Fibroblast of gingiva (primary cell): ENCODE data around the gene PRDM11.
"Not testable (repeated sequence)": the region's sequence is repeated elsewhere in the genome, so short reads cannot be mapped to it uniquely, and the experiment has no call there.

Experiments
- DNase-seq: peaks from one replicate; pipeline ENCODE4 v3.0.0-alpha.2; 2011; ENCODE audit warnings: low read depth

PRDM11 gene

DNA sequence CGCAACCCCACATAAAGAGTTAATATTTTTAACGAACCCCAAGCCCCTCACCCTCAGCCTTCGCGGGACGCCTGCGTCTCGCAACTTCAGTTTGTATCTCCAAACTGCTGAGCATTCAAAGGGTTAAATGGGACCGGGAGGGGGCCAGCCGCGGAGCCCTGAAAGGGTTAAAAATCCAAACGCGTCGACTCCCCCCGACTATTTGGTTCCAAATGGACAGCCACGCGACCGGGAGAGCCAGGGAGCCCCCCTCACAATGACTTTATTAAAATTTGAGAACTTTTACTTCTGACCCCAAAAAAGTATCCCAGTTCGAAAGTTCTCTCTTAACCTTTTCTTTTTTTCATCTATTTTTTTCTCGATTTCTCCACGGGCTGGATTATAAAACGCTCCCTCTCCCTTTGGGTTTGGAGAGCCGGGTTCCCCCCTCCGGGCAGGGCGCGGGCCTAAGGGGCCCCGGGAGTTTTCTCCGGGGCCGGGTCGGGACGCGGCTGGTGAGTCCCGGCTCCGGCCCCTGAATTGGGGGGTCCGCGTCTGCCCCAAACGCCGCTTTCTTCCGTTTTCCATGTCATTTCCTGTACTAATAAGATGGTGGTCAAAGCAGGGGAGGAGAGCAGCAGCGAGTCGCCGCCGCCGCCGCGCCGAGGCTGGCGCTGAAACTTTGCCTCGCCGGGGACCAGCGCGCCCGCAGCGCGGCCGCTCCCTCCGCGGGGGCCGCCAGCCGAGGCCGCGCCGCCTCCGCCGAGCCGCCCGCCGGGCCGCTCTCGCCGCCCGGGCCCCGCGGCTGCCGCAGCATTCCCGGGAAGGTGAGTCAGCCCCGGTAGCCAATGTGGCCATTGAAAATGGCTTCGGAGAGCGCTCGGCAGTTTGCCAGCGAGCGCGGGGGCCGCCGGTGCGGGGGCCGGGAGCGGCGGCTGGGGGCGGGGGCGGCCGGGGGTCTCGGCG is at the start of gene PRDM11:
PRDM11 (plus strand) TSS at position 568 of the 945 bp plus-strand sequence. CDS start 35,128 bp downstream, outside the sequence.
- DNase-seq, result peak; percentile 76

GRCh38 chr11:45097721-45098493 is 48.5 kb upstream of the PRDM11 start:
- DNase-seq, result peak; percentile 23

GRCh38 chr11:45098929-45099328 is 47.5 kb upstream of the PRDM11 start:
- no peak for DNase-seq

- DNase-seq, result peak; percentile 14
Measured at GRCh38 chr11:45100339-45100738, 46.1 kb upstream of the PRDM11 start.

- no peak for DNase-seq
Measured at GRCh38 chr11:45102361-45102809, 44.1 kb upstream of the PRDM11 start.

GRCh38 chr11:45102810-45103621 is 43.4 kb upstream of the PRDM11 start:
- peak; percentile 57 for DNase-seq

DNA sequence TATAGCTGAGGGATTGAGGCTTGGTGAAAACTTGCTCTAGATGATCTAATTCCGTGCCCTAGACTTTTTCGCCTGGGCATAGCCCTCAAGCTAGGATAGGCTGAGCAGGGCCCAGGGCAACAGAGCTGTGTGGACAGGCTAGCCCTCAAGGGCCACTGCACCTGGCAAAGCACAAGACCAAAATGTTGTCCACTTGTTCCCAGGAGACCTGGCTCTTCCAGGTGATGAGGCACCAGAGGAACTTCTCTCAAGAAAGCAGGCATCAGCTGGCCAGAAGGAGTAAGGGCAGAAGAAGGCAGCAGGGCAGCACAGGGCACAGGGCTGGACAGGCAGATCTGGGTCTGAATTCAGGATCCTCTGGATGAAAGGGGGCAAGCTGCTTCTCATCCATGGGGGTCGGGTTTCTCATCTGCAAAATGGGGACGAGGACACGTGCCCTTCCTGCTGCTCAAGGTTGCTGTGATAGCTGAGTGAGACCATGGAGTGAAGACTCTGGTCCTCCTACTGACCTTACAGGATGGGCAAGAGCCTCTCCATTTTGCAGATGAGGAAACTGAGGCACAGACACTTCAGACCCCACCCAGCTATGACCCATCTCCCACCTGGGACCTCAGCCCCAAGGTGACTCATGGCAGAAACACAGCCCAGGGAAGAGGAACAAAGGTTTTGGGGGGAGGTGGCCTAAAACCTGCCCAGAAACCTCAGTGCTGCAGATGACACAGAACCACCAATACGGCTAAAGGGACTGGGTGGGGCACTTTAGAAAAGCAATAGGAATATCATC is 42.2 kb upstream of the PRDM11 start:
- DNase-seq, result no peak

- no peak for DNase-seq
Measured at GRCh38 chr11:45104790-45105084, 41.7 kb upstream of the PRDM11 start.

- DNase-seq, result peak; percentile 59
Measured at GRCh38 chr11:45105233-45105983, 41.0 kb upstream of the PRDM11 start.

- no peak for DNase-seq
Measured at GRCh38 chr11:45105984-45106375, 40.5 kb upstream of the PRDM11 start.

GRCh38 chr11:45106440-45106839 is 40.0 kb upstream of the PRDM11 start:
- DNase-seq, result no peak

GRCh38 chr11:45107029-45107428 is 39.4 kb upstream of the PRDM11 start:
- no peak for DNase-seq

- no peak for DNase-seq
Measured at GRCh38 chr11:45108070-45109064, 38.1 kb upstream of the PRDM11 start.

DNA sequence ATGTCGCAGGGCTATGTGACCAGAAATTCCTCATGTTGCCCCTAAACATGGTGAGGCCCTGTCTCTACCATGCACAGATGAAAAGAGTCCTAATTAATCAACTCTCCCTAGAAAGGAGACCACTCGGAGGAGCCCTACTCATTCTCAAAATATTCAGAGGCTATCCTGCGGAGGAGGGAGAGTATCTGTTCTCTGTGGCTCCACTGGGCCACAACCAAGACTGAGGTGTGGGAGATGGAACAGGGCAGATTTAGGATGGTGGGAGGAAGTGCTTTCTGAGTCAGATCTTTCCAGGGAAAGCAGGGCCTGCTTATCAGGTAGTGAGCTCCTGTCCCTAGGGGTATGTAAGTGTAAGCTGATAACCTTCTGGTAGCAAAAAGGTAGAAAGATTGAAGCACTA is 37.0 kb upstream of the PRDM11 start:
- no peak for DNase-seq

DNA sequence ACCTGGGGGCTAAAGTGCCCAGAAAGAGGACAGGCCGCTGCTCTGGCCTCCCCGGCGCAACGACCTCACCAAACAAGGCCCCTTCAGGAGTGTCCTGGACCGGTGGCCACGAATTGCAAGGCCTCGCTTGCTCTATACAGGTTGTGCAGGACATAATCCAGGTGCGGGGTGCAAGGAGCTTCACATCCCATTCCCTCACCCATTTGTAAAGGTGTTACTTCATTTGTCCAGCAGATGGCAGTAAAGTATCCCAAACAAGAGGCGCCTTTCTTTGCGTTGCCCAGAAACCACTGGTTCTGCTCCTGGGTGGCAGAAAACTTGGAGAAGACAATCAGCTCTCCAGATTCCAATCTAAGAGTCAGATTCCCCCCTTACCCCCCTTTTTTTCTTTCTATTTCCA is 35.9 kb upstream of the PRDM11 start:
- peak; percentile 63 for DNase-seq

GRCh38 chr11:45113807-45114206 is 32.6 kb upstream of the PRDM11 start:
- DNase-seq, result no peak

GRCh38 chr11:45127836-45128235 is 18.6 kb upstream of the PRDM11 start:
- DNase-seq, result not testable (repeated sequence)

GRCh38 chr11:45133878-45134277 is 12.6 kb upstream of the PRDM11 start:
- no peak for DNase-seq

DNA sequence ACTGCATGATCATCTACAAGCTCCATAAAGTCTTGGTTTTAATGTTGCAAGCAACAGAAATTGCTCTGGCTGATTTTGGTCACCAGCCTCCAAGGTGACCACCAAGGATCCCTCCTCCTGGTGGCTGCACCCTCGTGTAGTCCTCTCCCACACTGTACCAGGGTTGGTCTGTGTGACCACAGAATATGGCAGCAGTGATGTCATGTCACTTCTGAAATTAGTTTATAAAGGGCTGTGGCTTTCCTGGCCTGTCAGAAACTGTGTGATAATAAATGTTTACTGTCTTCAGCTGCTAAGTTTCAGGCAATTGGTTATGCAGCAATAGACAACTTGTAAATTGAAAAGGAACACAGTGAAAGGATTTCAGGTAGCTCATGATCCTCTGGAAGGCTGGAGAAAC is 5.3 kb upstream of the PRDM11 start:
- no peak for DNase-seq
